Measurements from ENCODE around the gene GRHL3. TPM values are rescaled to one million over a fixed set of nuclear protein-coding genes. Genes with fewer than 3 reads are reported as not detected.

Gene GRHL3
- total RNA-seq, 1 donor from 2014 or later: not detected

GRCh38 chr1:24289937-24290595, 29.1 kb upstream of the GRHL3 start:
- intact Hi-C loops (cut with micrococcal nuclease): no loop called here
- H3K4me3 ChIP-seq: no peak overlapping the region
- peak; percentile 89 for DNase-seq

GRCh38 chr1:24290933-24291487, 28.1 kb upstream of the GRHL3 start:
- no peak overlapping the region for H3K27ac ChIP-seq (replicated peaks)
- no peaks in the 10 kb centered on the region for H3K36me3 ChIP-seq
- no peak overlapping the region for H3K4me3 ChIP-seq
- no peak for DNase-seq
- no peaks in the 10 kb centered on the region for H3K9me3 ChIP-seq (replicated peaks)
- H3K27me3 ChIP-seq (ENCODE audit: low read depth): no peaks in the 10 kb centered on the region
- intact Hi-C loops (cut with micrococcal nuclease): no loop called here
- peaks cover 24% of the 10 kb centered on the region for H3K4me1 ChIP-seq
- TF ChIP-seq CTCF (IDR thresholded peaks at IDR 0.05; ENCODE audit: borderline replicate concordance): no peak

More at GRCh38 chr1:24289937-24290595, 29.1 kb upstream of the GRHL3 start:
- Histone ChIP-seq H3K27me3 (ENCODE audit: low read depth) (no peaks in the 10 kb centered on the region), H3K4me1 (peaks cover 24% of the 10 kb centered on the region), H3K27ac (replicated peaks) (peak overlapping the region; percentile 58), H3K9me3 (replicated peaks) (no peaks in the 10 kb centered on the region), H3K36me3 (no peaks in the 10 kb centered on the region)
- no peak for TF ChIP-seq CTCF (IDR thresholded peaks at IDR 0.05; ENCODE audit: borderline replicate concordance)

GRCh38 chr1:24292103-24292502, 27.1 kb upstream of the GRHL3 start:
- Histone ChIP-seq H3K4me1 (peaks cover 24% of the 10 kb centered on the region), H3K4me3 (no peak overlapping the region), H3K27me3 (ENCODE audit: low read depth) (no peaks in the 10 kb centered on the region), H3K9me3 (replicated peaks) (no peaks in the 10 kb centered on the region), H3K27ac (replicated peaks) (no peak overlapping the region), H3K36me3 (no peaks in the 10 kb centered on the region)
- DNase-seq: no peak
- intact Hi-C loops (cut with micrococcal nuclease): no loop called here
- no peak for TF ChIP-seq CTCF (IDR thresholded peaks at IDR 0.05; ENCODE audit: borderline replicate concordance)

- intact Hi-C loops (cut with micrococcal nuclease): no loop called here
- H3K4me3 ChIP-seq: no peak overlapping the region
- no peaks in the 10 kb centered on the region for H3K36me3 ChIP-seq
- H3K27ac ChIP-seq (replicated peaks): no peak overlapping the region
- no peak for DNase-seq
- no peaks in the 10 kb centered on the region for H3K9me3 ChIP-seq (replicated peaks)
- TF ChIP-seq CTCF (IDR thresholded peaks at IDR 0.05; ENCODE audit: borderline replicate concordance): no peak
- H3K27me3 ChIP-seq (ENCODE audit: low read depth): no peaks in the 10 kb centered on the region
- H3K4me1 ChIP-seq: peaks cover 24% of the 10 kb centered on the region
Measured at GRCh38 chr1:24292887-24293286, 26.3 kb upstream of the GRHL3 start.

GRCh38 chr1:24293392-24294227, 25.5 kb upstream of the GRHL3 start:
- H3K9me3 ChIP-seq (replicated peaks): no peaks in the 10 kb centered on the region
- no peak for DNase-seq
- no peaks in the 10 kb centered on the region for H3K36me3 ChIP-seq
- H3K27ac ChIP-seq (replicated peaks): no peak overlapping the region
- intact Hi-C loops (cut with micrococcal nuclease): no loop called here
- H3K4me1 ChIP-seq: peaks cover 24% of the 10 kb centered on the region
- no peaks in the 10 kb centered on the region for H3K27me3 ChIP-seq (ENCODE audit: low read depth)
- H3K4me3 ChIP-seq: no peak overlapping the region
- no peak for TF ChIP-seq CTCF (IDR thresholded peaks at IDR 0.05; ENCODE audit: borderline replicate concordance)

Data from left ventricle myocardium inferior (tissue), 1 donor.